Fibroblast of lung (primary cell): ENCODE results near the gene PPP1R9A. TPM values are rescaled to one million over a fixed set of nuclear protein-coding genes. Genes with fewer than 3 reads are reported as not detected.

ENCODE experiments used
- DNase-seq, 2 donors: peaks; one replicate each; pipeline versions ENCODE4 v3.0.0 to v3.0.0-alpha.2; 2010; ENCODE audit warnings: low read depth in 2 of 2
- H2AFZ ChIP-seq: 2 replicates; pipeline ENCODE4 v1.5.1; 2012; ENCODE audit warnings: low read length, control low read depth, inconsistent platforms
- H3K27ac ChIP-seq: 2 replicates; pipeline ENCODE4 v1.5.1; 2011; ENCODE audit warnings: low read length, control low read depth; ENCODE audit not compliant: insufficient read depth
- H3K27me3 ChIP-seq: 2 replicates; pipeline ENCODE4 v1.5.1; 2011; ENCODE audit warnings: mild to moderate bottlenecking, low read length; ENCODE audit not compliant: control insufficient read depth, insufficient read depth
- H3K36me3 ChIP-seq: 2 replicates; pipeline ENCODE4 v1.5.1; 2011; ENCODE audit warnings: low read length; ENCODE audit not compliant: control insufficient read depth, insufficient read depth
- H3K4me1 ChIP-seq: 2 replicates; pipeline ENCODE4 v1.5.1; 2011; ENCODE audit warnings: low read length; ENCODE audit not compliant: control insufficient read depth, insufficient read depth; ENCODE audit errors: extremely low read depth
- H3K4me2 ChIP-seq: 2 replicates; pipeline ENCODE4 v1.5.1; 2011; ENCODE audit warnings: low read length, control low read depth; ENCODE audit not compliant: insufficient read depth; ENCODE audit errors: extremely low read depth
- H3K4me3 ChIP-seq, 4 experiments: fragments of 200-600 bp in 1 of 4; sonication (generic) in 1 of 4; replicated peaks in 1 of 4; 2 replicates each; pipeline ENCODE4 v1.5.1; 2011 to 2016; ENCODE audit warnings: low read length in 4 of 4, low read depth in 3 of 4, mild to moderate bottlenecking in 3 of 4, control low read depth in 2 of 4, inconsistent platforms in 1 of 4, mixed read lengths in 1 of 4; ENCODE audit not compliant: insufficient read depth in 1 of 4; ENCODE audit errors: control extremely low read depth in 1 of 4
- H3K79me2 ChIP-seq: 2 replicates; pipeline ENCODE4 v1.5.1; 2012; ENCODE audit warnings: mild to moderate bottlenecking, low read length, inconsistent platforms; ENCODE audit not compliant: control insufficient read depth, insufficient read depth
- H3K9ac ChIP-seq: 2 replicates; pipeline ENCODE4 v1.5.1; 2011; ENCODE audit warnings: mild to moderate bottlenecking, low read length, control low read depth; ENCODE audit not compliant: insufficient read depth
- H3K9me3 ChIP-seq: 2 replicates; pipeline ENCODE4 v1.5.1; 2012; ENCODE audit warnings: low read depth, low read length; ENCODE audit not compliant: control insufficient read depth, insufficient read depth
- H4K20me1 ChIP-seq: 2 replicates; pipeline ENCODE4 v1.5.1; 2011; ENCODE audit warnings: low read length; ENCODE audit not compliant: control insufficient read depth, insufficient read depth; ENCODE audit errors: extremely low read depth
- EZH2 ChIP-seq: IDR thresholded peaks from 2 replicates; pipeline ENCODE4 v1.5.1; 2012; ENCODE audit warnings: low read length, control low read depth, mild to moderate bottlenecking; ENCODE audit errors: missing control alignments
- polyA plus RNA-seq, 2 donors: library from polyadenylated mRNA; depleted of rRNA in 1 of 2; stranded (reverse) in 1 of 2; unstranded in 1 of 2; fragments of >200 nt; gene quantifications; 2 replicates each; pipeline ENCODE4 v1.2.1, GENCODE V29; 2011 to 2012; ENCODE audit warnings: missing spikeins in 1 of 2
- total RNA-seq: library from RNA; depleted of rRNA; stranded (reverse); fragments of >200 nt; gene quantifications from 2 replicates; pipeline ENCODE4 v1.2.1, GENCODE V29; 2014
- TF ChIP-seq, protein P1 (sequence below), 2 donors: IDR thresholded peaks in 1 of 2; conservative IDR thresholded peaks in 1 of 2; 1 replicate in 1 of 2; 2 replicates in 1 of 2; pipeline ENCODE4 v1.5.1; 2011 to 2012; ENCODE audit warnings: low read length in 2 of 2, control low read depth in 1 of 2, inconsistent platforms in 1 of 2, low read depth in 1 of 2, mild to moderate bottlenecking in 1 of 2

Gene PPP1R9A
- total and polyA plus RNA-seq, 2 donors (not counting 1 experiment from before 2014, with no cell fraction given) = 0.68 to 3.3 TPM

DNA sequence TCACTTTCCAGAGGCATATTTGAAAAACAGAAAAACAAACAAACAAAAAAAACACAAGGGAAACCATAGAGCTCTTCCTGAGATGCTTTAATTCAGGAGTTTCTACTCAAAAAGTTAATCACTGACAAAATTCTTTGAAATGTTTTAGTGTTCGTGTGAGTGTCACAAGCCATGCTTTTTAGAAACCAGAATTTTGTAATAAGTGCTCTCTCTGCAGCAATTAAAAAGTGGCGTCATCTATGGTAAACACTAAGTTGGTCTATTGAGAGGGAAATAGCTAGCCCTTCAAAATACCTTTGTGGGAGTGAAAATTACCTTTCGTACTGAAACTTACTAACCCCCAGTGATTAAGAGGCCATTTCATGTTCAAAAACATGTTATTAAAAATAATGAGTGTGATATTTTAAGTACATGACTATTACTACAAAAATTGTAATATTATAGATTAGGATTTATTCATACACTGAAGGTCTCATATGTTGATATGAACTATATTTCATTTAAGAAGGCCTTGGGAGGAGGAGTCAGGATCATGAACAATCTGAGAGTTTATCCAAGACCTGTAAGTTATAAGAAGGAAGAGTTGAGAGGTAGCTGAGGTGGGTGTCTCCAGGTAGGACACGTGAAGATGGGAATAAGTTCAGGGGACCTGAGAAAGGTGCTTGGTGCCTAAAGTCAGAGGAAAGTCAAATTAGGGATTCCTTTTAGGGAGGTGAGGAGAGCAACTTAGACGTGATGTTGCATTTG is 94.6 kb downstream of the PPP1R9A start:
- Histone ChIP-seq H3K4me2 (no peak overlapping the region), H3K27me3 (no peaks in the 10 kb centered on the region), H3K36me3 (no peaks in the 10 kb centered on the region), H4K20me1 (no peaks in the 10 kb centered on the region), H3K9me3 (no peaks in the 10 kb centered on the region), H3K4me1 (no peaks in the 10 kb centered on the region), H3K4me3 (no peak overlapping the region), H3K79me2 (no peaks in the 10 kb centered on the region), H3K27ac (no peak overlapping the region), H2AFZ (no peak overlapping the region), H3K9ac (no peak overlapping the region)
- DNase-seq = no peak
- no peak for TF ChIP-seq EZH2
- TF ChIP-seq, protein P1, sequence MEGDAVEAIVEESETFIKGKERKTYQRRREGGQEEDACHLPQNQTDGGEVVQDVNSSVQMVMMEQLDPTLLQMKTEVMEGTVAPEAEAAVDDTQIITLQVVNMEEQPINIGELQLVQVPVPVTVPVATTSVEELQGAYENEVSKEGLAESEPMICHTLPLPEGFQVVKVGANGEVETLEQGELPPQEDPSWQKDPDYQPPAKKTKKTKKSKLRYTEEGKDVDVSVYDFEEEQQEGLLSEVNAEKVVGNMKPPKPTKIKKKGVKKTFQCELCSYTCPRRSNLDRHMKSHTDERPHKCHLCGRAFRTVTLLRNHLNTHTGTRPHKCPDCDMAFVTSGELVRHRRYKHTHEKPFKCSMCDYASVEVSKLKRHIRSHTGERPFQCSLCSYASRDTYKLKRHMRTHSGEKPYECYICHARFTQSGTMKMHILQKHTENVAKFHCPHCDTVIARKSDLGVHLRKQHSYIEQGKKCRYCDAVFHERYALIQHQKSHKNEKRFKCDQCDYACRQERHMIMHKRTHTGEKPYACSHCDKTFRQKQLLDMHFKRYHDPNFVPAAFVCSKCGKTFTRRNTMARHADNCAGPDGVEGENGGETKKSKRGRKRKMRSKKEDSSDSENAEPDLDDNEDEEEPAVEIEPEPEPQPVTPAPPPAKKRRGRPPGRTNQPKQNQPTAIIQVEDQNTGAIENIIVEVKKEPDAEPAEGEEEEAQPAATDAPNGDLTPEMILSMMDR (conservative IDR thresholded peaks at IDR 0.05 in 1 of 2, IDR thresholded peaks at IDR 0.05 in 1 of 2; ENCODE audit: low read depth in 1 of 2, low read length in 2 of 2) = no peak

DNA sequence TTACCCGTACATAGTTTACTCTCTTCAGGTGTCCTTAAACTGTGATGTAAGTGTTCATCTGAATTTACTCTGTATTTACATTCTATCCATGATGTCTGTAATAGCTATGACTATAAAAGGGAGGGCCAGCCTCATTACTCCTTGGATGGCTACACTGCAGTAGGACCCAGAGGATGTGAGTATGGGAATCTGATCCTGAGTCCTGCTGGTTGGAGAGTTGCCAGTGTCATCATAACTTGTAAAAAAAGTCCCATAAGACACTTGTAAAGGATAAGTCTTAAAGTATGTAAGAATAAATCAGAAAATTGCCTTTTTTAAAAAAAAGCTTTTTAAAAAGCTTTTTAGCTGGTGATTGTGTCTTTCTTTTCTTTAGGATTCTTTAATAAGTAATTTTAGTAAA is 95.4 kb downstream of the PPP1R9A start:
- H3K79me2 ChIP-seq = no peaks in the 10 kb centered on the region
- H4K20me1 ChIP-seq = no peaks in the 10 kb centered on the region
- no peaks in the 10 kb centered on the region for H3K4me1 ChIP-seq
- no peaks in the 10 kb centered on the region for H3K27me3 ChIP-seq
- no peak for DNase-seq
- no peak overlapping the region for H3K9ac ChIP-seq
- H3K27ac ChIP-seq = no peak overlapping the region
- TF ChIP-seq, protein P1 (conservative IDR thresholded peaks at IDR 0.05 in 1 of 2, IDR thresholded peaks at IDR 0.05 in 1 of 2; ENCODE audit: low read depth in 1 of 2, low read length in 2 of 2) = no peak
- TF ChIP-seq EZH2 = no peak
- no peaks in the 10 kb centered on the region for H3K36me3 ChIP-seq
- no peak overlapping the region for H3K4me3 ChIP-seq
- H2AFZ ChIP-seq = no peak overlapping the region
- no peak overlapping the region for H3K4me2 ChIP-seq
- H3K9me3 ChIP-seq = no peaks in the 10 kb centered on the region

DNA sequence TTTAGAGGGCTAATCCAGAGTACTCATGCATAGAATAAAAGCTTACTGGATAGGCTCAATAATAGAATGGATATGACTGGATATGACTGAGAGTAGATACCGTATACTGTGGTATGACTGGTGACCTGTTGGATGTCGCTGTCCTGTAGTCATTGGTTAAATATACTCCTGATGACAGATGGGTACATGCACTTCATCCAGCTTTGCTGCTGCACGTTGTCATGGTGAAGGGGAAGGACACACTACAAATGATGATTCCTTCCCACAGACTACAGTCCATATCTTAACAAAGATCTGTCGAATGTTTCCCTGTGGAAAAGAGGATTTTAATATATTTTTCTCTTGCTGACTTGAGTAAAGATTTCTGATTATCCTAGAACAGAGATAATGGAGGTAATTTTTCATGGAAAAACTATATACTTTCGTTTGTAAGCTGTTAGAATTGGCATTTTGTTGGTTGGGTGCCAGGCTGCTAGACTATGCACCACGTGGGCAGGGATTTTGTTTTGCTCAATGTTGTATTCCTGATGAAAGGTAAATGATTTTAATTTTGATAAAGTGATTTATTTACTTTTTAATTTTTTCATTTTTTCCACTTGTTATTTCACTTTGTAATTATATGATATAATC is 97.3 kb downstream of the PPP1R9A start:
- peak in 1 of 2 donors; percentile 42 for DNase-seq
- no peak for TF ChIP-seq EZH2
- TF ChIP-seq, protein P1 (conservative IDR thresholded peaks at IDR 0.05 in 1 of 2, IDR thresholded peaks at IDR 0.05 in 1 of 2; ENCODE audit: low read depth in 1 of 2, low read length in 2 of 2) = no peak
- no peaks in the 10 kb centered on the region for H3K79me2 ChIP-seq

More for the DNA sequence above, 97.3 kb downstream of the PPP1R9A start:
- no peak overlapping the region for H3K27ac ChIP-seq
- no peaks in the 10 kb centered on the region for H3K27me3 ChIP-seq
- H3K36me3 ChIP-seq = no peaks in the 10 kb centered on the region
- H3K4me3 ChIP-seq = no peak overlapping the region
- no peaks in the 10 kb centered on the region for H4K20me1 ChIP-seq
- H3K4me1 ChIP-seq = no peaks in the 10 kb centered on the region
- no peak overlapping the region for H3K4me2 ChIP-seq
- H2AFZ ChIP-seq = peak overlapping the region; percentile 33
- no peak overlapping the region for H3K9ac ChIP-seq
- H3K9me3 ChIP-seq = no peaks in the 10 kb centered on the region
